NCI-H82 treated with DMSO at 0.1 percent for 48 hours (cell line): Measurements from ENCODE around the gene GRXCR2.
"Not testable (repeated sequence)": the region's sequence is repeated elsewhere in the genome, so short reads cannot be mapped to it uniquely, and the experiment has no call there.

Experiments used
- DNase-seq: peaks from one replicate; lab custom pipeline; 2025; ENCODE audit not compliant: unreplicated experiment; lab: John Stamatoyannopoulos, UW

GRXCR2 gene

GRCh38 chr5:145838276-145838675, 34.5 kb downstream of the GRXCR2 start:
- peak; percentile 97 for DNase-seq

- not testable (repeated sequence) for DNase-seq
Measured at GRCh38 chr5:145836241-145836640, 36.6 kb downstream of the GRXCR2 start.

- no peak for DNase-seq
Measured at GRCh38 chr5:145835848-145836239, 37.0 kb downstream of the GRXCR2 start.

- peak; percentile 76 for DNase-seq
Measured at GRCh38 chr5:145834917-145835847, 37.6 kb downstream of the GRXCR2 start, which contains the start of gene PRELID2. PRELID2 (minus strand) TSS chr5:145835342; CDS start chr5:145835251, 91 bp downstream.

- DNase-seq, result no peak
Measured at GRCh38 chr5:145834554-145834916, 38.3 kb downstream of the GRXCR2 start.

GRCh38 chr5:145833631-145834200, 39.1 kb downstream of the GRXCR2 start:
- DNase-seq, result no peak

GRCh38 chr5:145830594-145830993, 42.2 kb downstream of the GRXCR2 start:
- no peak for DNase-seq

- peak; percentile 37 for DNase-seq
Measured at GRCh38 chr5:145829708-145830361, 43.0 kb downstream of the GRXCR2 start.

- peak; percentile 6 for DNase-seq
Measured at GRCh38 chr5:145826895-145827674, 45.7 kb downstream of the GRXCR2 start.

- peak; percentile 43 for DNase-seq
Measured at GRCh38 chr5:145825751-145826180, 47.0 kb downstream of the GRXCR2 start.

- DNase-seq, result no peak
Measured at GRCh38 chr5:145824040-145824439, 48.8 kb downstream of the GRXCR2 start.

- no peak for DNase-seq
Measured at GRCh38 chr5:145818604-145819003, 54.2 kb downstream of the GRXCR2 start.

GRCh38 chr5:145812877-145813276, 59.9 kb downstream of the GRXCR2 start:
- DNase-seq, result no peak

GRCh38 chr5:145811834-145812625, 60.8 kb downstream of the GRXCR2 start:
- no peak for DNase-seq
